MM.1S (cell line): ENCODE data around the gene SNTB2.

Source experiments
- DNase-seq: peaks from one replicate; pipeline ENCODE4 v3.0.0-alpha.2; 2015
- H2AFZ ChIP-seq: fragments of 300-600 bp; sonication (generic); 2 replicates; pipeline ENCODE4 v1.6.0; 2016; ENCODE audit warnings: antibody characterized with exemption, low read length
- H3F3A ChIP-seq: fragments of 300-600 bp; sonication (generic); 2 replicates; pipeline ENCODE4 v1.6.1; 2016; ENCODE audit warnings: mild to moderate bottlenecking, antibody characterized with exemption, low read length, moderate library complexity, mixed read lengths; ENCODE audit not compliant: insufficient read depth
- H3K27ac ChIP-seq: fragments of 300-600 bp; sonication (generic); 2 replicates; pipeline ENCODE4 v1.5.1; 2016; ENCODE audit warnings: mild to moderate bottlenecking, low read length
- H3K27me3 ChIP-seq: fragments of 300-600 bp; sonication (generic); replicated peaks from 2 replicates; pipeline ENCODE4 v1.6.0; 2016; ENCODE audit warnings: low read length; ENCODE audit not compliant: insufficient read depth
- H3K36me3 ChIP-seq: fragments of 300-600 bp; sonication (generic); replicated peaks from 2 replicates; pipeline ENCODE4 v1.6.1; 2016; ENCODE audit warnings: mild to moderate bottlenecking, low read length, mixed read lengths; ENCODE audit not compliant: insufficient read depth
- H3K4me1 ChIP-seq: fragments of 300-600 bp; sonication (generic); 2 replicates; pipeline ENCODE4 v1.6.1; 2016; ENCODE audit warnings: low read length, mixed read lengths
- H3K4me2 ChIP-seq: fragments of 300-600 bp; sonication (generic); 2 replicates; pipeline ENCODE4 v1.6.0; 2016; ENCODE audit warnings: low read depth, low read length
- H3K4me3 ChIP-seq: fragments of 300-600 bp; sonication (generic); 2 replicates; pipeline ENCODE4 v1.5.1; 2016; ENCODE audit warnings: low read length, mixed read lengths
- H3K79me2 ChIP-seq: fragments of 300-600 bp; sonication (generic); 2 replicates; pipeline ENCODE4 v1.6.1; 2016; ENCODE audit warnings: mixed run types, low read length, mixed read lengths
- H3K9ac ChIP-seq: fragments of 300-600 bp; sonication (generic); 2 replicates; pipeline ENCODE4 v1.6.1; 2016; ENCODE audit warnings: low read length, mixed read lengths
- H3K9me2 ChIP-seq: fragments of 300-600 bp; sonication (generic); replicated peaks from 2 replicates; pipeline ENCODE4 v1.6.1; 2016; ENCODE audit warnings: mild to moderate bottlenecking, low read length, mixed read lengths; ENCODE audit not compliant: insufficient read depth
- H3K9me3 ChIP-seq: fragments of 300-600 bp; sonication (generic); replicated peaks from 2 replicates; pipeline ENCODE4 v1.6.1; 2016; ENCODE audit warnings: mild to moderate bottlenecking, low read length, mixed read lengths; ENCODE audit not compliant: insufficient read depth
- H4K20me1 ChIP-seq: fragments of 300-600 bp; sonication (generic); 2 replicates; pipeline ENCODE4 v1.6.1; 2016; ENCODE audit warnings: mild to moderate bottlenecking, low read length, moderate library complexity, mixed read lengths; ENCODE audit not compliant: insufficient read depth
- EZH2 ChIP-seq: fragments of 300-600 bp; sonication (generic); optimal IDR thresholded peaks from 2 replicates; pipeline ENCODE3; 2017; ENCODE audit warnings: low read depth, mild to moderate bottlenecking, antibody characterized with exemption, low read length, mixed read lengths
- EZH2phosphoT487 ChIP-seq: fragments of 300-600 bp; sonication (generic); IDR thresholded peaks from 2 replicates; pipeline ENCODE4 v1.6.1; 2018; ENCODE audit warnings: antibody characterized with exemption, low read length
- TF ChIP-seq, protein P1 (sequence below): fragments of 300-600 bp; sonication (generic); IDR thresholded peaks from 2 replicates; pipeline ENCODE4 v1.5.1; 2016; ENCODE audit warnings: antibody characterized with exemption, low read length, mixed read lengths

SNTB2 gene

DNA sequence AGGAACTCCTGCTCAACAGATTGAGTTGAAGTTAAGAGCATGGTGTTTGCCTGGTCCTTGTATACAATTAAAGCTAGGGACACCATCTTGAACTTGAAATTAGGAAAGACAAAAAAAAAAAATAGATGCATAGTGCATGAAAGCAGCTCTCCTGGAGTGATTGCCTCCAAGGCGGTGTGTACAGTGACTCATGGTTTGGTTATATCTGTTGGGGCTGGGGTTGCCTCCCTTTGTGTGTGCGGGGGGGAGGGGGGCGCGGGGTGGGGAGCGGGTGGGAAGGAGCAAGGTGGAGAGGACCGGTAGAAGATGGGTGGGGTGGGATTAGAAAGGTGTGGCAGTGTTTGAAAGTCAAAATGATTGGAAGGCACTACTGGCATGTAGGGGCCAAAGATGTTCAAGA is 161.3 kb downstream of the SNTB2 start:
- Histone ChIP-seq H3K9ac (no peak overlapping the region), H3F3A (0 out of 2 replicates have a peak, but pooled peaks cover 5% of the 10 kb centered on the region), H3K36me3 (no peaks in the 10 kb centered on the region), H2AFZ (no peak overlapping the region), H3K27ac (no peak overlapping the region), H3K79me2 (0 out of 2 replicates have a peak, but pooled peaks cover 4% of the 10 kb centered on the region), H3K4me2 (no peak overlapping the region), H3K9me2 (no peaks in the 10 kb centered on the region), H3K27me3 (no peaks in the 10 kb centered on the region), H3K4me1 (no peaks in the 10 kb centered on the region), H4K20me1 (no peaks in the 10 kb centered on the region), H3K9me3 (no peaks in the 10 kb centered on the region), H3K4me3 (no peak overlapping the region)
- TF ChIP-seq EZH2phosphoT487 (no peak), EZH2 (no peak)
- TF ChIP-seq, protein P1, sequence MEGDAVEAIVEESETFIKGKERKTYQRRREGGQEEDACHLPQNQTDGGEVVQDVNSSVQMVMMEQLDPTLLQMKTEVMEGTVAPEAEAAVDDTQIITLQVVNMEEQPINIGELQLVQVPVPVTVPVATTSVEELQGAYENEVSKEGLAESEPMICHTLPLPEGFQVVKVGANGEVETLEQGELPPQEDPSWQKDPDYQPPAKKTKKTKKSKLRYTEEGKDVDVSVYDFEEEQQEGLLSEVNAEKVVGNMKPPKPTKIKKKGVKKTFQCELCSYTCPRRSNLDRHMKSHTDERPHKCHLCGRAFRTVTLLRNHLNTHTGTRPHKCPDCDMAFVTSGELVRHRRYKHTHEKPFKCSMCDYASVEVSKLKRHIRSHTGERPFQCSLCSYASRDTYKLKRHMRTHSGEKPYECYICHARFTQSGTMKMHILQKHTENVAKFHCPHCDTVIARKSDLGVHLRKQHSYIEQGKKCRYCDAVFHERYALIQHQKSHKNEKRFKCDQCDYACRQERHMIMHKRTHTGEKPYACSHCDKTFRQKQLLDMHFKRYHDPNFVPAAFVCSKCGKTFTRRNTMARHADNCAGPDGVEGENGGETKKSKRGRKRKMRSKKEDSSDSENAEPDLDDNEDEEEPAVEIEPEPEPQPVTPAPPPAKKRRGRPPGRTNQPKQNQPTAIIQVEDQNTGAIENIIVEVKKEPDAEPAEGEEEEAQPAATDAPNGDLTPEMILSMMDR, result no peak
- no peak for DNase-seq

DNA sequence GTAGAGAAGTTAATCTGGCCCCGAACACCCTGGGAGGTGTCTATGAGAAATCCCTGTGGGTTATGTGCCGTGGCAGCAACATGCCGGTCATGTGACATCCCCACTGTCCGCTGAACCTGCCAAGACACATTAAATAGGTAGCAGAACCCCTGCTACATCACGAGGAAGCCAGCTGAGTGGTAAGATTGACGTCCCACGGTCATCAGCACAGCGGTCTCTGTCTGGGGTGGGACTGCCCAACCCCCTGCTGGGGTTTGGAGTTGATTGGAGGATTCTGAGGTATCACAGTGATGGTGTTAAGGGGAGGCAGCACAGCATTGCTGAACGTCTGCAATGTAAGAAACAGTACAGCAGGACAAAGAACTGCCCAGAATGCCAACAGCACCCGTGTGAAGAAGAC is 162.6 kb downstream of the SNTB2 start:
- Histone ChIP-seq H3K4me3 (no peak overlapping the region), H3K27me3 (no peaks in the 10 kb centered on the region), H3F3A (0 out of 2 replicates have a peak, but pooled peaks cover 5% of the 10 kb centered on the region), H3K36me3 (no peaks in the 10 kb centered on the region), H3K4me2 (no peak overlapping the region), H3K9me3 (no peaks in the 10 kb centered on the region), H3K4me1 (no peaks in the 10 kb centered on the region), H4K20me1 (no peaks in the 10 kb centered on the region), H2AFZ (no peak overlapping the region), H3K9me2 (no peaks in the 10 kb centered on the region), H3K79me2 (no peaks in the 10 kb centered on the region), H3K9ac (no peak overlapping the region), H3K27ac (no peak overlapping the region)
- TF ChIP-seq EZH2phosphoT487, result no peak
- DNase-seq, result no peak

DNA sequence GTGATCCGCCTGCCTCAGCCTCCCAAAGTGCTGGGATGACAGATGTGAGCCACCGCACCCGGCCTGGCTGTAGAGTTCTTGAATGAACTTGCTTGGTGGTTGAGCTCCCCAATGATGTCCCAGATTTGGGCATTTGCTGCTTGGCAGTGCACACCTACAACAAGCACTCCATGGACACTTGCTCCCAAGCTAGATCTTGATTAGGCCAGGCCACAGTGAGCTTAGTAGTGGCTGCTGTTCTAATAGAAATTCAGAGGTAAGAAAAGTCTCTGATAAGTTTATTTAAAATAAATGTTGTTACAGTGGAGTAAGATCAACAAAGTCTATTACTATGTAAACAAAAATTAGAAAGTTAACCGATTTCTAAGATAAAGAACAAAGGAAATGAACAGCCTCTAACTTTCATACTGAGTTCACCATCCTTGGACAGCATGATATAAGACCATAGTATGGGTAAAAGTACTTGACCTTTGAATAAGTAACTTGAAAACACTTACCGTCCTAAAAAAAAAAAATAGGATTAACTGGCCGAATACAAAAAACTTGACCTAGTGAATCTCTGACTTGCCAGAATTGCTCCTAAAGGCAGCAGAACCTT is 163.7 kb downstream of the SNTB2 start:
- TF ChIP-seq EZH2 (no peak), EZH2phosphoT487 (no peak)
- TF ChIP-seq, protein P1, result no peak

More for the DNA sequence above, 163.7 kb downstream of the SNTB2 start:
- no peak overlapping the region for H3K4me3 ChIP-seq
- no peak overlapping the region for H3K9ac ChIP-seq
- H2AFZ ChIP-seq, result no peak overlapping the region
- H3K27me3 ChIP-seq, result no peaks in the 10 kb centered on the region
- DNase-seq, result no peak
- H3K9me3 ChIP-seq, result no peaks in the 10 kb centered on the region
- 0 out of 2 replicates have a peak, but pooled peaks cover 5% of the 10 kb centered on the region for H3F3A ChIP-seq
- no peaks in the 10 kb centered on the region for H3K79me2 ChIP-seq
- H3K27ac ChIP-seq, result no peak overlapping the region
- 0 out of 2 replicates have a peak, but pooled peaks cover 3% of the 10 kb centered on the region for H3K36me3 ChIP-seq
- H3K9me2 ChIP-seq, result no peaks in the 10 kb centered on the region
- H4K20me1 ChIP-seq, result no peaks in the 10 kb centered on the region
- no peaks in the 10 kb centered on the region for H3K4me1 ChIP-seq
- no peak overlapping the region for H3K4me2 ChIP-seq
